Lower leg skin (tissue), 4 donors: ENCODE data around the gene OSBPL2. TPM values are rescaled to one million over a fixed set of nuclear protein-coding genes. Genes with fewer than 3 reads are reported as not detected.

Experiments
- DNase-seq, 2 donors: peaks; one replicate each; pipeline ENCODE4 v3.0.0-alpha.2; 2019; ENCODE audit warnings: low spot score in 2 of 2
- H3K4me3 ChIP-seq: fragments of 200-600 bp; sonication (generic); 2 replicates; pipeline ENCODE4 v1.5.1; 2017; ENCODE audit warnings: mild to moderate bottlenecking, low read depth; ENCODE audit not compliant: poor library complexity, severe bottlenecking
- CTCF ChIP-seq, 3 donors: fragments of 450-650 bp; IDR thresholded peaks; one replicate each; pipeline ENCODE4 v1.5.1; 2016; ENCODE audit warnings: antibody characterized with exemption in 3 of 3, mild to moderate bottlenecking in 3 of 3, moderate library complexity in 2 of 3
- POLR2A ChIP-seq, 2 donors: fragments of 450-650 bp; IDR thresholded peaks; one replicate each; pipeline ENCODE4 v1.6.1; 2016 to 2017; ENCODE audit warnings: antibody characterized with exemption in 2 of 2, mild to moderate bottlenecking in 1 of 2, moderate library complexity in 1 of 2
- WGBS, 2 donors: methylation state at CpG; one replicate each; pipeline ENCODE4 v1.1.5; 2018; 5-methylcytosine and 5-hydroxymethylcytosine counted together
- intact Hi-C: fragments of 100-400 bp; cut with DNase I; formaldehyde crosslinking; loops from one replicate; pipeline ENCODE4 v1.15.0; 2023; ENCODE audit warnings: low total_unique reads
- total RNA-seq, 4 donors: library from RNA; depleted of rRNA; stranded (reverse); fragments of >200 nt; gene quantifications; one replicate each; pipeline ENCODE4 v1.1.0, GENCODE V29; 2016

The OSBPL2 gene
- total RNA-seq, 4 donors from 2014 or later = 69.7 to 135 (median 86.0) TPM

- intact Hi-C loops = no loop called here
- TF ChIP-seq CTCF (IDR thresholded peaks at IDR 0.05) = peak in 1 of 3 donors; percentile 25
- no peak for TF ChIP-seq POLR2A (IDR thresholded peaks at IDR 0.05)
- WGBS, 2 donors = 87 to 94% methylated on average over 51 to 52 of the region's 53 CpGs
- no peak for DNase-seq
- H3K4me3 ChIP-seq = no peak overlapping the region
Measured at GRCh38 chr20:62336775-62337557, 98.6 kb downstream of the OSBPL2 start.

- H3K4me3 ChIP-seq = no peak overlapping the region
- DNase-seq = no peak
- WGBS, 2 donors = 83 to 90% methylated on average over 16 to 34 of the region's 34 CpGs
- TF ChIP-seq CTCF (IDR thresholded peaks at IDR 0.05) (no peak), POLR2A (IDR thresholded peaks at IDR 0.05) (no peak)
- intact Hi-C loops = no loop called here
Measured at GRCh38 chr20:62337558-62338293, 99.4 kb downstream of the OSBPL2 start.

GRCh38 chr20:62338294-62338620, 99.9 kb downstream of the OSBPL2 start:
- WGBS, 2 donors = 90 to 92% methylated on average over 15 to 16 of the region's 16 CpGs
- TF ChIP-seq POLR2A (IDR thresholded peaks at IDR 0.05) (no peak), CTCF (IDR thresholded peaks at IDR 0.05) (no peak)
- intact Hi-C loops = no loop called here
- DNase-seq = no peak
- H3K4me3 ChIP-seq = no peak overlapping the region

- no peak for DNase-seq
- no peak overlapping the region for H3K4me3 ChIP-seq
- TF ChIP-seq POLR2A (IDR thresholded peaks at IDR 0.05) = no peak
- TF ChIP-seq CTCF (IDR thresholded peaks at IDR 0.05) = no peak
- WGBS, 2 donors = 75 to 77% methylated on average over 13 of the region's 14 CpGs
- intact Hi-C loops = no loop called here
Measured at GRCh38 chr20:62339647-62340062, 101.3 kb downstream of the OSBPL2 start.

- no peak overlapping the region for H3K4me3 ChIP-seq
- no peak for DNase-seq
- WGBS, 2 donors = 65 to 70% methylated on average over 10 of the region's 10 CpGs
- intact Hi-C loops = no loop called here
- TF ChIP-seq CTCF (IDR thresholded peaks at IDR 0.05) (no peak), POLR2A (IDR thresholded peaks at IDR 0.05) (no peak)
Measured at GRCh38 chr20:62342910-62343309, 104.6 kb downstream of the OSBPL2 start.
